HG02884 (cell line): Measurements from ENCODE around the gene ZNF214.
"Not testable (repeated sequence)": the region's sequence is repeated elsewhere in the genome, so short reads cannot be mapped to it uniquely, and the experiment has no call there.

Experiments used
- ATAC-seq: cut with Tn5 transposase; IDR thresholded peaks from one replicate; pipeline ENCODE4 v1.9.1; 2021; ENCODE audit warnings: mild to moderate bottlenecking, moderate library complexity; ENCODE audit not compliant: unreplicated experiment

The ZNF214 gene

DNA sequence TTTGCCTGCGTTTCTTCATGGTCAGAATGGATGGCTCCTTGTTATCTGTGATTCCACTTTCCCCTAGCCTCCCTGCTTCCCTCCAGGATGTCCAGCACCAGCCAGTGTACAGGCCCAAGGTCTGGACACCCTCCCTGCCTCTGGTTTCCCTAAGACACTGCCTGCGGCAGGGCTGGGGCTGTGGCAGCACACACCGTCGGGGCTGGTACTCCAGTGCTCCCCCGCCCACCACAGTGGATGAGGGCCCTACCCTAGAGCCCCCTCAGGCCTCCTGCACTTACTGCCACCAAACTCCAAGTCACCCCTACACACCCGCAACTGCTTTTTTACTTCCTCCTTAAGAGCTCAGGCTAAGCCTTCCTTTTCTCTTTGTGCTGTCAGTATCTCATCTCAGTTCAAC lies 28.9 kb downstream of the ZNF214 start:
- no peak for ATAC-seq

DNA sequence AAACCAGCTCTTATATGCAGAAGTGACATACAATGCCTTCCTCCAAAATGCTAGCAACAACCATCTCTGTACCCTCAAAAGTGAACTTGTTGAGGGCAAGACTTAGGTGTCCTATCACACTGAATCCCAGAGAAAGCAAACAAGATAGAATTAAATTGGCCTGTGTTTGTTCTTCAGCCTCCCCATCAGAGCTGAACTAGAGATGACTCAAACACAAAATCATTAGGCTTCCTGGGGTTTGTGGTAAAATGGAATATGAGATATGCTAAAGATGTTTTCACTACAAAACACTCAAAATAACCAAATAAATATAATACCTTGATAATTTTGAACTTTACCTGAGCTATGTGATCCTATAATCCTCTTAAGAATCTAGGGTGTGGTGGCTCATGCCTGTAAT lies 31.6 kb downstream of the ZNF214 start:
- ATAC-seq: no peak

DNA sequence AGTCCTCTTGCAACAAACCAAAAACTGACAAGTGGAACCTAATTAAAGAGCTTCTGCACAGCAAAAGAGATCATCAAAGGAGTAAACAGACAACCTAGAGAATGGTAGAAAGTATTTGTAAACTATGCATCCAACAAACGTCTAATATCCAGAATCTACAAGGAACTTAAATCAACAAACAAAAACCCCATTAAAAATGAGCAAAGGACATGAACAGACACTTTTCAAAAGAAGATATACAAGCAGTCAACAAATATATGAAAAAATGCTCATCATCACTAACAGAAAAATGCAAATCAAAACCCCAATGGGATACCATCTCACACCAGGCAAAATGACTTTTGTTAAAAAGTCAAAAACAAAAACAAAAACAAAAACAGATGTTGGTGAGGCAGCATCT lies 33.7 kb downstream of the ZNF214 start:
- ATAC-seq: no peak

DNA sequence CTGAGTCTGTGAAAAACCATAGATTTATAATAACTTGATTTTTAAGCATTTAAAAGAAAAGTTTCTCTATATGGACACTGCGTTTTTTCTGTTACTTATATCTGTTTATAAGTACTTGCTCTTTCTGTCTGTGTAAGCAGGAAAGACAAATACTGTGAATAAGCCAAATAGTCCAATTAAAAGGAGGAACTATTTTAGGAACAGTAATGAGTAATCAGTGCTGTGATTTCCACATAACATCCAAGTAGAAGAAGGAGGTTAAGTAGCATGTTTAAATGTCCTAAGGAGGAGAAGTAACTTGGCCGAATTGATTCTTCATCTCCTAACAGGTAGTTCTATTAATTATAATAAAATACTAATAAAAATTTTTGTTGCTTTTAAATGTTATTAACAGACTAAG lies 40.8 kb downstream of the ZNF214 start:
- no peak for ATAC-seq

DNA sequence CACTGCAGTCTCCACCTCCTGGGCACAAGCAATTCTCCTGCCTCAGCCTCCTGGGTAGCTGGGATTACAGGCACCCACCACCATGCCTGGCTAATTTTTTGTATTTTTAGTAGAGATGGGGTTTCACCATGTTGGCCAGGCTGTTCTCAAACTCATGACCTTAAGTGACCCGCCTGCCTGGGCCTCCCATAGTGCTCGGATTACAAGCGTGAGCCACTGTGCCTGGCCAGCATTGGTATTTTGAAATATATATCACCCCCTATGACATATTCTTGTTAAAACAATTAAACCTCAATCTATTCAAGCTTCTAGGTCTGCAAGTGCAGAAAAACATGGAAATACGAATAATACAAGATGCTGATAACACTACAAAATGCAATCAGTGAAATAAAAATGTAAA lies 50.3 kb downstream of the ZNF214 start:
- ATAC-seq: not testable (repeated sequence)

DNA sequence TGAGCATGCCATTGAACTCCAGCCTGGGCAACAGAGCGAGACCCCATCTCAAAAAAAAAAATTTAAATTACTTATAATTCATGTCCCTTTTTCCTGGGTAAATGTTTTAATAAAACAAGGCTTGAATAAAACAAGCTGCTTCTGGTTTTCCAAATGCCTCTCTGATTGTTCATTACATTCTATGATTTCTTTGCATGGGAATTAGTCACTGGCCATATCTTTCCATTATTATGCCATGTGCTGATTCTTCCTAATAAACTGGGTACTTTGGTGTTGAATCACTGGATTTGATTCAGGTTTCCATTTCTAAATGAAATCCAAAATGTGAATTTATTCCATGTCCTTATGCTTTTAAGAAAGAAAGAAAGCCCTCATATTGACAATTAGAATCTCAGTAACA lies 51.3 kb downstream of the ZNF214 start:
- ATAC-seq: no peak

DNA sequence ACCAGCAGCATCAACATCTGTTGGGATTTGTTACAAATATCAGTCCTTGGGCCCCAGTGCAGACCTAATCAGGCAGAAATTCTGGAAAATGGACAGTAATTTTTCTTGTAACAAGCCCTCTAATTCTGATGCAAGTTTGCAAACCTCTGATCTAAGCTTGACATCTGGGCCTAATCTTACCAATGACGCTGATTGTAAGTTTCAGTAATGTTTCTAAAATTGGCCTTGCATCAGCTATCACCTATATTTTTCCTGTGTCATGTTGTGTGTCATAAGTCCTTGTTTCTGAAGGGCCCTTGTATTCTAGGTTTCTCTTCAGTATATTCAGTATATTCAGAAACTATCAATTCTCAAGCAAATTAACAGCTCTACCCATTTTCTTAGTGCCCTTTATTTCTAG lies 57.5 kb downstream of the ZNF214 start:
- ATAC-seq: peak; percentile 66

DNA sequence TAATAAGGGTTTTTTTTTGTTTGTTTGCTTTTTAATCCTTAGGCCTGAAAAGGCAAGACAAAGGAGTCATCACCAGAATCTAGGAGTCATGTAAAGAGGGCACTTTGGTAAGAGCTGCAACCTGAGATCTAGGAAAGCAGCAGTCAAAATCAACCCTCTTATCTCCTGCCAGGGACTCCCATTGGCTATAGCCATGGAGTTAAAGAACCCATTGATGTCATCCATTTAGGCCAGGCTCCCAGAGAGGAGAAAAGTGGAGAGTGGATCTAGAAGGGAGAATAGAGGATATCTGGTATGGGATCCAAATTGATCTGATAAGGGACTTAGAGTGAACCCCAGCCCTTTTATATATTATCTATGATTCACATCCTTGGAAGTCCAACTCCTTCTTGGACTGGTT lies 58.0 kb downstream of the ZNF214 start:
- peak; percentile 17 for ATAC-seq

DNA sequence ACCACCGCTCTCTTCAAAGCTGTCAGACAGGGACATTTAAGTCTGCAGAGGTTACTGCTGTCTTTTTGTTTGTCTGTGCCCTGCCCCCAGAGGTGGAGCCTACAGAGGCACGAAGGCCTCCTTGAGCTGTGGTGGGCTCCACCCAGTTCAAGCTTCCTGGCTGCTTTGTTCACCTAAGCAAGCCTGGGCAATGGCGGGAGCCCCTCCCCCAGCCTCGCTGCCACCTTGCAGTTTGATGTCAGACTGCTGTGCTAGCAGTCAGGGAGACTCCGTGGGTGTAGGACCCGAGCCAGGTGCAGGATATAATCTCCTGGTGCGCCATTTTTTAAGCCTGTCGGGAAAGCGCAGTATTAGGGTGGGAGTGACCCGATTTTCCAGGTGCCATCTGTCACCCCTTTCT lies 65.9 kb downstream of the ZNF214 start:
- ATAC-seq: not testable (repeated sequence)
